GM23338 (cell line): ENCODE measurements around the gene TBPL1. TPM values are rescaled to one million over a fixed set of nuclear protein-coding genes. Genes with fewer than 3 reads are reported as not detected.

ENCODE experiments used
- ATAC-seq: fragments of 200-7000 bp; cut with Tn5 transposase; 3 replicates; pipeline ENCODE4 v1.9.1; 2020
- DNase-seq: peaks from one replicate; pipeline ENCODE4 v3.0.0-alpha.2; 2015; ENCODE audit warnings: low spot score
- H2AFZ ChIP-seq: fragments of 200-600 bp; sonication (generic); 2 replicates; pipeline ENCODE4 v1.8.0; 2016; ENCODE audit warnings: antibody characterized with exemption, mild to moderate bottlenecking, moderate library complexity
- H3F3A ChIP-seq: fragments of 200-600 bp; sonication (generic); replicated peaks from 2 replicates; pipeline ENCODE4 v1.8.0; 2017; ENCODE audit warnings: antibody characterized with exemption, mixed run types, low read depth
- H3K27ac ChIP-seq: fragments of 200-600 bp; sonication (generic); 2 replicates; pipeline ENCODE4 v1.6.1; 2016; ENCODE audit warnings: low read depth
- H3K27me3 ChIP-seq: fragments of 200-600 bp; sonication (generic); 2 replicates; pipeline ENCODE4 v1.8.0; 2016; ENCODE audit warnings: mild to moderate bottlenecking, mixed run types, moderate library complexity; ENCODE audit not compliant: insufficient read depth
- H3K36me3 ChIP-seq: fragments of 200-600 bp; sonication (generic); 2 replicates; pipeline ENCODE4 v1.8.0; 2016; ENCODE audit warnings: mild to moderate bottlenecking; ENCODE audit not compliant: insufficient read depth
- H3K4me1 ChIP-seq: fragments of 200-600 bp; sonication (generic); 2 replicates; pipeline ENCODE4 v1.8.0; 2016; ENCODE audit warnings: mild to moderate bottlenecking, moderate library complexity; ENCODE audit not compliant: insufficient read depth
- H3K4me2 ChIP-seq: fragments of 200-600 bp; sonication (generic); 2 replicates; pipeline ENCODE4 v1.7.1; 2017; ENCODE audit warnings: mixed run types
- H3K4me3 ChIP-seq: fragments of 200-600 bp; sonication (generic); 2 replicates; pipeline ENCODE4 v1.6.1; 2016; ENCODE audit warnings: mixed run types
- H3K79me2 ChIP-seq: fragments of 200-600 bp; sonication (generic); replicated peaks from 2 replicates; pipeline ENCODE4 v1.8.0; 2017; ENCODE audit warnings: mild to moderate bottlenecking; ENCODE audit not compliant: insufficient read depth
- H3K9me2 ChIP-seq: fragments of 200-600 bp; sonication (generic); 2 replicates; pipeline ENCODE4 v1.8.0; 2017; ENCODE audit not compliant: insufficient read depth
- H4K20me1 ChIP-seq: fragments of 200-600 bp; sonication (generic); replicated peaks from 2 replicates; pipeline ENCODE4 v1.8.0; 2017; ENCODE audit warnings: mild to moderate bottlenecking; ENCODE audit not compliant: insufficient read depth
- H3K27ac Mint-ChIP-seq: 2 replicates; pipeline ENCODE4 v1.8.0; 2020; ENCODE audit warnings: inconsistent platforms, mild to moderate bottlenecking, moderate library complexity, mixed read lengths
- H3K27me3 Mint-ChIP-seq: 3 replicates; pipeline ENCODE4 v1.8.0; 2022; ENCODE audit warnings: low read depth, mild to moderate bottlenecking, moderate library complexity, mixed read lengths, inconsistent platforms; ENCODE audit not compliant: insufficient read depth, poor library complexity
- H3K36me3 Mint-ChIP-seq: 3 replicates; pipeline ENCODE4 v1.8.0; 2021; ENCODE audit warnings: low read depth, mild to moderate bottlenecking, inconsistent platforms, moderate library complexity, mixed read lengths
- H3K4me1 Mint-ChIP-seq: 3 replicates; pipeline ENCODE4 v1.8.0; 2020; ENCODE audit warnings: mild to moderate bottlenecking, inconsistent platforms, mixed read lengths
- H3K4me3 Mint-ChIP-seq: 3 replicates; pipeline ENCODE4 v1.8.0; 2021; ENCODE audit warnings: moderate library complexity, mild to moderate bottlenecking, inconsistent platforms, mixed read lengths
- H3K9me3 Mint-ChIP-seq: 3 replicates; pipeline ENCODE4 v1.8.0; 2020; ENCODE audit warnings: moderate library complexity, mild to moderate bottlenecking, inconsistent platforms, mixed read lengths
- ETS1 ChIP-seq: IDR thresholded peaks from 2 replicates; pipeline ENCODE4 v1.6.1; 2016; ENCODE audit warnings: antibody characterized with exemption
- EZH2 ChIP-seq: fragments of 200-600 bp; sonication (generic); IDR thresholded peaks from one replicate; pipeline ENCODE4 v1.8.0; 2017; ENCODE audit warnings: antibody characterized with exemption, mild to moderate bottlenecking, low read depth; ENCODE audit not compliant: unreplicated experiment
- JUNB ChIP-seq: IDR thresholded peaks from one replicate; pipeline ENCODE4 v1.6.1; 2016; ENCODE audit warnings: antibody characterized with exemption; ENCODE audit not compliant: unreplicated experiment
- NANOG ChIP-seq: IDR thresholded peaks from 2 replicates; pipeline ENCODE4 v1.6.1; 2016; ENCODE audit warnings: antibody characterized with exemption, borderline replicate concordance
- POLR2AphosphoS5 ChIP-seq: IDR thresholded peaks from 2 replicates; pipeline ENCODE4 v1.6.1; 2016; ENCODE audit warnings: antibody characterized with exemption, low read depth
- STAT1 ChIP-seq: IDR thresholded peaks from one replicate; pipeline ENCODE4 v1.6.1; 2016; ENCODE audit warnings: antibody characterized with exemption; ENCODE audit not compliant: unreplicated experiment
- ZNF114 ChIP-seq: fragments of 250-450 bp; sonication (Bioruptor Pico); IDR thresholded peaks from 2 replicates; pipeline ENCODE4 v1.5.0; 2020; ENCODE audit warnings: mild to moderate bottlenecking, moderate library complexity
- ZNF331 ChIP-seq: fragments of 250-450 bp; sonication (Bioruptor Pico); IDR thresholded peaks from 2 replicates; pipeline ENCODE4 v1.5.0; 2020; ENCODE audit warnings: low read depth, mild to moderate bottlenecking, moderate library complexity
- polyA plus RNA-seq: library from polyadenylated mRNA; unstranded; fragments of >200 nt; fragmentation: Nextera tagmentation; extraction: Ambion mirVana; gene quantifications from 2 replicates; pipeline ENCODE4 v1.2.1, GENCODE V29; 2016
- total RNA-seq: library from RNA; depleted of rRNA; stranded (reverse); fragments of >200 nt; shearing (Covaris generic); gene quantifications from 2 replicates; pipeline ENCODE4 v1.2.3, GENCODE V29; 2014

TBPL1 gene
- total and polyA plus RNA-seq, 2 experiments from 2014 or later: 72.9 to 139 TPM

GRCh38 chr6:134015719-134016557 lies 62.9 kb downstream of the TBPL1 start:
- Mint-ChIP-seq H3K36me3 (no peaks in the 10 kb centered on the region), H3K4me3 (no peak overlapping the region), H3K27me3 (no peaks in the 10 kb centered on the region), H3K9me3 (no peaks in the 10 kb centered on the region), H3K27ac (no peak overlapping the region), H3K4me1 (peaks cover 16% of the 10 kb centered on the region)
- H3K79me2 ChIP-seq: no peaks in the 10 kb centered on the region
- H3K27ac ChIP-seq: no peak overlapping the region
- no peak overlapping the region for H2AFZ ChIP-seq
- no peak overlapping the region for H3K4me2 ChIP-seq
- no peaks in the 10 kb centered on the region for H3F3A ChIP-seq
- H3K9me2 ChIP-seq: no peaks in the 10 kb centered on the region; the same call in 1 of the 2 replicates
- no peak for TF ChIP-seq ETS1
- no peaks in the 10 kb centered on the region for H4K20me1 ChIP-seq
- ATAC-seq (no peak), DNase-seq (no peak)
- H3K4me1 ChIP-seq: peaks cover 12% of the 10 kb centered on the region
- H3K27me3 ChIP-seq: no peaks in the 10 kb centered on the region
- H3K36me3 ChIP-seq: no peaks in the 10 kb centered on the region
- no peak overlapping the region for H3K4me3 ChIP-seq

DNA sequence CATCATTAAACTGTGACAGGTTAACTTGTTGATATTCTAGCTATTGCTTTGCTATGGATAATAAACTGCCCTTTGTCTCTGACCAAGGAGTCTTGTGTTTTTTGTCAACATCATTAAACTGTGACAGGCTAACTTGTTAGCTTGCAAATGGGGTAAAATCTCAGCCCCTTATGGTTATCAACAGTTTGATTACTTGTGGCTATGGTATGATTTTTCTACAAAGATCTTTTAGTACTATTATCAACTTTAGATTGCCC lies 63.5 kb downstream of the TBPL1 start:
- Histone ChIP-seq H3K36me3 (no peaks in the 10 kb centered on the region), H3K4me1 (peaks cover 12% of the 10 kb centered on the region), H3K4me3 (no peak overlapping the region), H3K9me2 (no peaks in the 10 kb centered on the region; the same call in 1 of the 2 replicates), H3K79me2 (no peaks in the 10 kb centered on the region), H3F3A (no peaks in the 10 kb centered on the region), H3K27me3 (no peaks in the 10 kb centered on the region), H2AFZ (no peak overlapping the region), H3K27ac (no peak overlapping the region), H3K4me2 (no peak overlapping the region), H4K20me1 (no peaks in the 10 kb centered on the region)
- Mint-ChIP-seq H3K4me3 (no peak overlapping the region), H3K27me3 (no peaks in the 10 kb centered on the region), H3K27ac (no peak overlapping the region), H3K36me3 (no peaks in the 10 kb centered on the region), H3K4me1 (peaks cover 14% of the 10 kb centered on the region), H3K9me3 (no peaks in the 10 kb centered on the region)
- TF ChIP-seq STAT1: no peak
- ATAC-seq (no peak), DNase-seq (no peak)

DNA sequence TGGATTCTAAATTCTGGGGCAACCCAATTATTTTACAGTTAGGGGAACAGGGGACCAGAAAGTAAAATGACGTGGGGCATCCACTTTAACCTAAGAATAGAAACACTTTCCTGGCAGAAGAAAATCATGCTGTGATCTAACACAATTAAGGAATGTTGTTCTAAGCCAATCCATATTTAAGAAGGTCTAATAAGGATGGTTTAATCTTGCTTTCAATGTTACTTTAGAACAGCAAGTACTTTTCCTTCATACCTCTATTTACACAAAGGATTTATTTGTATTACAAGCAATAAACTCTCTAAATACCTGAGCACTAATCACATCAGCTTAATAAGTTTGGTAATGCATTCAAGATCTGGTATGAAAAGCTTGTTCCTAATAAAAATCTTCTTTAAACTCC lies 67.0 kb downstream of the TBPL1 start:
- Mint-ChIP-seq H3K9me3 (no peaks in the 10 kb centered on the region), H3K36me3 (no peaks in the 10 kb centered on the region), H3K27ac (no peak overlapping the region), H3K4me3 (no peak overlapping the region), H3K4me1 (peaks cover 7% of the 10 kb centered on the region), H3K27me3 (no peaks in the 10 kb centered on the region)
- Histone ChIP-seq H3K9me2 (no peaks in the 10 kb centered on the region; the same call in 1 of the 2 replicates), H2AFZ (no peak overlapping the region), H3K4me2 (no peak overlapping the region), H3F3A (no peaks in the 10 kb centered on the region), H3K27ac (no peak overlapping the region), H3K4me1 (peaks cover 9% of the 10 kb centered on the region), H3K4me3 (no peak overlapping the region), H3K36me3 (no peaks in the 10 kb centered on the region), H3K27me3 (no peaks in the 10 kb centered on the region), H4K20me1 (no peaks in the 10 kb centered on the region), H3K79me2 (no peaks in the 10 kb centered on the region)
- no peak for DNase-seq
- ATAC-seq: no peak
- TF ChIP-seq JUNB: no peak
- TF ChIP-seq NANOG: no peak
- TF ChIP-seq STAT1: no peak
- no peak for TF ChIP-seq ZNF331
- no peak for TF ChIP-seq ZNF114 (CRISPR knock-in tag)
- TF ChIP-seq EZH2: no peak
- TF ChIP-seq POLR2AphosphoS5: no peak
